Transverse colon (tissue), 4 donors: Measurements from ENCODE around the gene KRTAP27-1. TPM values are rescaled to one million over a fixed set of nuclear protein-coding genes. Genes with fewer than 3 reads are reported as not detected.

Experiments
- DNase-seq: peaks from one replicate; pipeline ENCODE4 v3.0.0-alpha.2; 2019
- H3K27ac ChIP-seq, 4 donors: fragments of 200-600 bp; sonication (generic); 2 replicates each; pipeline ENCODE4 v1.5.1; 2016 to 2018; ENCODE audit warnings: inconsistent platforms in 4 of 4
- H3K27me3 ChIP-seq: fragments of 200-600 bp; sonication (generic); 2 replicates; pipeline ENCODE4 v1.5.1; 2017; ENCODE audit warnings: inconsistent platforms
- H3K36me3 ChIP-seq, 4 donors: fragments of 200-600 bp; sonication (generic); 2 replicates each; pipeline ENCODE4 v1.5.1; 2017 to 2019; ENCODE audit warnings: inconsistent platforms in 4 of 4
- H3K4me1 ChIP-seq, 4 donors: fragments of 200-600 bp; sonication (generic); 2 replicates each; pipeline ENCODE4 v1.5.1; 2017 to 2020; ENCODE audit warnings: inconsistent platforms in 4 of 4
- H3K4me3 ChIP-seq, 4 donors: fragments of 200-600 bp; sonication (generic); 1 replicate in 1 of 4; 2 replicates in 3 of 4; pipeline versions ENCODE4 v1.5.1 to v1.6.1; 2017 to 2019; ENCODE audit warnings: inconsistent platforms in 4 of 4
- H3K9me3 ChIP-seq, 2 donors: fragments of 200-600 bp; sonication (generic); 2 replicates each; pipeline ENCODE4 v1.5.1; 2017 to 2019; ENCODE audit warnings: inconsistent platforms in 2 of 2
- EP300 ChIP-seq: sonication (generic); formaldehyde crosslinking; IDR thresholded peaks from one replicate; pipeline ENCODE4 v1.6.1; 2017; ENCODE audit warnings: antibody characterized with exemption, low read depth
- POLR2A ChIP-seq: fragments of 450-650 bp; IDR thresholded peaks from one replicate; pipeline ENCODE4 v1.6.1; 2016; ENCODE audit warnings: antibody characterized with exemption, mild to moderate bottlenecking, moderate library complexity
- POLR2AphosphoS5 ChIP-seq, 3 donors: sonication (generic); formaldehyde crosslinking; IDR thresholded peaks; one replicate each; pipeline ENCODE4 v1.6.1; 2016; ENCODE audit warnings: antibody characterized with exemption in 3 of 3
- WGBS, 2 donors: methylation state at CpG; one replicate each; pipeline ENCODE4 v1.1.5; 2018; ENCODE audit warnings: low coverage in 1 of 2; 5-methylcytosine and 5-hydroxymethylcytosine counted together
- in situ Hi-C, 4 donors: fragments of 200-750 bp; cut with MboI; loops; one replicate each; pipeline versions ENCODE4 v1.15.0 to v1.15.1; 2017; ENCODE audit warnings: low sequenced_read_pairs in 3 of 4, low pct_ligation_motif_present in 1 of 4, low pct_unique_long_range_greater_than_20kb in 1 of 4
- intact Hi-C: fragments of 100-400 bp; cut with DNase I; formaldehyde crosslinking; loops from one replicate; pipeline ENCODE4 v1.15.1; 2023; ENCODE audit warnings: low total_unique reads
- total RNA-seq, 4 donors: library from RNA; depleted of rRNA; stranded (reverse); fragments of >200 nt; gene quantifications; one replicate each; pipeline ENCODE4 v1.1.0, GENCODE V29; 2016
- TF ChIP-seq, protein P1 (sequence below), 5 experiments: fragments of 200-600 bp in 3 of 5; fragments of 450-650 bp in 2 of 5; sonication (generic) in 3 of 5; IDR thresholded peaks; 1 replicate in 2 of 5; 2 replicates in 3 of 5; pipeline ENCODE4 v1.5.1; 2016 to 2017; ENCODE audit warnings: antibody characterized with exemption in 5 of 5, inconsistent platforms in 3 of 5, mild to moderate bottlenecking in 2 of 5, moderate library complexity in 1 of 5

Gene KRTAP27-1
- total RNA-seq, 4 donors from 2014 or later, result not detected

DNA sequence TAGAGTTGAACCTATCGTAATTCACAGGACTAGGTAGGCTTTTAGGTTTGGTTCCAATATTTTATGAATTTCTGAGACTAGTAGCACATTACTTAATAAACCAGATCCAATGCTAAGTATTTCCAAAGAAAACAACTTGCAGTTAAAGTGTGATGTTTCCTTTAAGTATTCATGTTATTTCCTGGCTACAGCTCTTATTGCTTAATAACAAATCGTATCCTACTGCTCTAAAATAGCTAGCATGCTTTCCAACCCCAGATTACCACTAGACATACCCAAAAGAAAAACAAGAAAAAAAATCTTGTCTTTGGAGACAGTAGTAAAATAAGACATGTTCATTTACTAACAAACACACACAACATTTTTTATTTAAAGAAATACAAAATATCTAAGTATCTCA is 898 bp downstream of the KRTAP27-1 start:
- no peaks in the 10 kb centered on the region for H3K36me3 ChIP-seq
- H3K27ac ChIP-seq, result no peak overlapping the region
- no peak overlapping the region for H3K4me3 ChIP-seq
- intact Hi-C loops, result no loop called here
- H3K9me3 ChIP-seq, result no peaks in the 10 kb centered on the region
- in situ Hi-C loops, result loop anchor here in 2 of 4 donors (25.0 kb wide), 2 partner anchors 99 to 751 kb away; no protein-coding TSS in a partner anchor
- no peaks in the 10 kb centered on the region for H3K4me1 ChIP-seq
- TF ChIP-seq POLR2AphosphoS5 (IDR thresholded peaks at IDR 0.05) (no peak), EP300 (no peak), POLR2A (no peak)
- TF ChIP-seq, protein P1, sequence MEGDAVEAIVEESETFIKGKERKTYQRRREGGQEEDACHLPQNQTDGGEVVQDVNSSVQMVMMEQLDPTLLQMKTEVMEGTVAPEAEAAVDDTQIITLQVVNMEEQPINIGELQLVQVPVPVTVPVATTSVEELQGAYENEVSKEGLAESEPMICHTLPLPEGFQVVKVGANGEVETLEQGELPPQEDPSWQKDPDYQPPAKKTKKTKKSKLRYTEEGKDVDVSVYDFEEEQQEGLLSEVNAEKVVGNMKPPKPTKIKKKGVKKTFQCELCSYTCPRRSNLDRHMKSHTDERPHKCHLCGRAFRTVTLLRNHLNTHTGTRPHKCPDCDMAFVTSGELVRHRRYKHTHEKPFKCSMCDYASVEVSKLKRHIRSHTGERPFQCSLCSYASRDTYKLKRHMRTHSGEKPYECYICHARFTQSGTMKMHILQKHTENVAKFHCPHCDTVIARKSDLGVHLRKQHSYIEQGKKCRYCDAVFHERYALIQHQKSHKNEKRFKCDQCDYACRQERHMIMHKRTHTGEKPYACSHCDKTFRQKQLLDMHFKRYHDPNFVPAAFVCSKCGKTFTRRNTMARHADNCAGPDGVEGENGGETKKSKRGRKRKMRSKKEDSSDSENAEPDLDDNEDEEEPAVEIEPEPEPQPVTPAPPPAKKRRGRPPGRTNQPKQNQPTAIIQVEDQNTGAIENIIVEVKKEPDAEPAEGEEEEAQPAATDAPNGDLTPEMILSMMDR (IDR thresholded peaks at IDR 0.05), result no peak
- WGBS, 2 donors, result 57 to 70% methylated on average over 2 of the region's 2 CpGs
- no peak for DNase-seq
- H3K27me3 ChIP-seq, result no peaks in the 10 kb centered on the region

DNA sequence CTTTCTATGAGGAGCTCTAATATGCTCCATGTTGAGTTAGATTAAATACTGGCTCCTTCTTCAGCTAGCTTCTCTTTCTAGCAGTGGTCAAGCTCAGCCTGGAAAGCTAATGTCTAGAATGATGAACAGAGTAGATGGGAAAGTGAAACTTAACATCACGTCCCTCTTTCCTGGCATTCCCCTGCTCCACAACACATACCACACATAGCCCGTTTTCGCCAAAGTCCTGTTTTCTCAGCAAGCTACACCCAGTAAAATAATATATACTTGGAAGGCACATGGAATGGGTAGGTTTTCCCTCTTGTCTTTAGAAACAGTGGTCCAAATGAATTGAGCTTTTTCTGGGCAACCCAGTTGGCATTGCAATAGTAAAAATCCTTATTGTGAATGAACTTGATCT is 3.8 kb downstream of the KRTAP27-1 start:
- H3K4me1 ChIP-seq, result no peaks in the 10 kb centered on the region
- in situ Hi-C loops, result loop anchor here in 2 of 4 donors (25.0 kb wide), 2 partner anchors 96 to 754 kb away; no protein-coding TSS in a partner anchor
- intact Hi-C loops, result no loop called here
- H3K27ac ChIP-seq, result no peak overlapping the region
- no peak for DNase-seq
- TF ChIP-seq, protein P1 (IDR thresholded peaks at IDR 0.05), result no peak
- TF ChIP-seq POLR2AphosphoS5 (IDR thresholded peaks at IDR 0.05) (no peak), POLR2A (no peak), EP300 (no peak)
- H3K4me3 ChIP-seq, result no peak overlapping the region
- H3K36me3 ChIP-seq, result no peaks in the 10 kb centered on the region
- no peaks in the 10 kb centered on the region for H3K9me3 ChIP-seq
- 68 to 84% methylated on average over 3 of the region's 3 CpGs for WGBS, 2 donors
- no peaks in the 10 kb centered on the region for H3K27me3 ChIP-seq

DNA sequence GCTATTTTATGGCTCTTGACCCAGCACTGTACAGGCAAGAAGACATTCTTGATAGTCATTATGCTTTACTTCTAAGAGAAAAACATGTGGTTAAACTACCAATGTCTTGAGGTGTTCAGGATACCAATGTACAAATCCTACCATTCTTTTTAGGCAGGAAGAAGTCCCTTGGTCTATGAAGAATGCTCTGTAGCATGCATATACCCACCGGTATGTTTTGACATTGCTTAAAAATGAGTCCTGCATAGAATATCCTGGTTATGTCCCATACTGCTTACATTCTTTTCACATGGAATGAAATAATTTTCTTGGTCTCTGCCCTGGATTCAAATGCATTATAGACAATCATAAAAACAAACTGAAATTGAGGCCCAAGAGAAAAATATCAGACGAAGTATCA is 4.8 kb downstream of the KRTAP27-1 start:
- in situ Hi-C loops, result loop anchor here in 2 of 4 donors (25.0 kb wide), 2 partner anchors 95 to 755 kb away; no protein-coding TSS in a partner anchor
- WGBS, 2 donors, result 81 to 82% methylated on average over 2 of the region's 2 CpGs

DNA sequence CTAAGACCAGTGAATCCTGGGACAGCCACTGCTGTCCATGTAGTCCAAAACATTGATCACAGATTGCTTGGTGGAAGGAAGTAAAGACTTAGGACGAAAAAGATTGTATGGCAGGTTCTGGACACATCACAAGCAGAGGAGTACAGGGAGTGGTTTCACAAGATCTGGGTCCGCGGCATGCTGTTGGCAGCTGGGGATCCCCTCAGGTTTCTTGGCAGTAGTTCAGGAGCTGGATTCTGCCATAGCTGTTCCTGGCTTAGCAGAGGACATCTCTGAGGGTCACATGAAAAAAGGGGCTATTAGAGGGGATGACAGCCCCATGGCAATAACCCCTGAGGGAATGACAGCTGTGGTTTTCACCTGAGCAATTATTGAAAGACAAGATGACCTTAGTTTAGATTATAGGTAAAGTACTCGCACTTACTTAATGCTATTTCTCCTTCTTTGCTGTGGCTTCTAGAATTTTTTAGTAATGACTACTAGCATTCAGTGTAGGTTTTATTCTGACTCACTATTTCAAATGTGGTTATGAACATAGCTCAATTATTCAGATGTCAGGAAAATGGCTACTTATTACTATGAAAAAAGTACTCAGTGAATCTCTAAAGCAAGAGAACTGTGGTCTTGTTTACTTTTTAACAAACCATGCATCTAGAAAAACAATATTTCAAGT is 8.2 kb downstream of the KRTAP27-1 start:
- no peak overlapping the region for H3K27ac ChIP-seq
- 79 to 88% methylated on average over 4 of the region's 4 CpGs for WGBS, 2 donors
- in situ Hi-C loops, result loop anchor here in 2 of 4 donors (25.0 kb wide), 2 partner anchors 92 to 758 kb away; no protein-coding TSS in a partner anchor
- no peaks in the 10 kb centered on the region for H3K27me3 ChIP-seq
- H3K9me3 ChIP-seq, result peaks cover 0 to 15% of the 10 kb centered on the region in 2 donors
- no peak for TF ChIP-seq POLR2A
- no peak for TF ChIP-seq EP300
- TF ChIP-seq POLR2AphosphoS5 (IDR thresholded peaks at IDR 0.05), result no peak
- TF ChIP-seq, protein P1 (IDR thresholded peaks at IDR 0.05), result no peak
- no peak for DNase-seq
- no peak overlapping the region for H3K4me3 ChIP-seq
- intact Hi-C loops, result no loop called here
- no peaks in the 10 kb centered on the region for H3K36me3 ChIP-seq
- H3K4me1 ChIP-seq, result no peaks in the 10 kb centered on the region

More for the DNA sequence above, 4.8 kb downstream of the KRTAP27-1 start:
- Histone ChIP-seq H3K9me3 (no peaks in the 10 kb centered on the region), H3K36me3 (no peaks in the 10 kb centered on the region), H3K27me3 (no peaks in the 10 kb centered on the region), H3K4me3 (no peak overlapping the region), H3K27ac (no peak overlapping the region), H3K4me1 (no peaks in the 10 kb centered on the region)
- intact Hi-C loops, result no loop called here
- TF ChIP-seq POLR2AphosphoS5 (IDR thresholded peaks at IDR 0.05) (no peak), POLR2A (no peak), EP300 (no peak)
- TF ChIP-seq, protein P1 (IDR thresholded peaks at IDR 0.05), result no peak
- DNase-seq, result no peak
